K562 (cell line): ENCODE measurements around the gene BET1L. TPM values are rescaled to one million over a fixed set of nuclear protein-coding genes. Genes with fewer than 3 reads are reported as not detected.

ENCODE experiments used
- CHAMP1 ChIP-seq: fragments of 450-650 bp; IDR thresholded peaks from 2 replicates; pipeline ENCODE4 v1.6.1; 2016; ENCODE audit warnings: mild to moderate bottlenecking
- ESRRA ChIP-seq: fragments of 450-650 bp; IDR thresholded peaks from 2 replicates; pipeline ENCODE4 v1.6.1; 2014; ENCODE audit warnings: low read depth, mild to moderate bottlenecking, moderate library complexity, borderline replicate concordance
- RB1 ChIP-seq: fragments of 450-650 bp; IDR thresholded peaks from 2 replicates; pipeline ENCODE4 v1.6.1; 2017; ENCODE audit warnings: low read depth, mild to moderate bottlenecking
- SMARCA5 ChIP-seq: fragments of 450-650 bp; IDR thresholded peaks from 2 replicates; pipeline ENCODE4 v1.6.1; 2016
- SMC3 ChIP-seq: conservative IDR thresholded peaks from 2 replicates; pipeline ENCODE4 v1.6.1; 2011; ENCODE audit warnings: low read depth, low read length, improper control_type of control experiment; ENCODE audit not compliant: insufficient read depth
- SOX6 ChIP-seq: fragments of 450-650 bp; IDR thresholded peaks from 2 replicates; pipeline ENCODE4 v1.6.1; 2014; ENCODE audit warnings: mild to moderate bottlenecking
- TRIM24 ChIP-seq, 2 experiments: fragments of 450-650 bp; IDR thresholded peaks; 2 replicates each; pipeline ENCODE4 v1.6.1; 2016
- VEZF1 ChIP-seq: fragments of 200-800 bp; sonication (Bioruptor generic); IDR thresholded peaks from 2 replicates; pipeline ENCODE4 v1.6.1; 2017; ENCODE audit warnings: missing genetic modification characterization, missing compliant biosample characterization
- ZFP36 ChIP-seq: fragments of 150-350 bp; IDR thresholded peaks from 2 replicates; pipeline ENCODE4 v1.6.1; 2018; ENCODE audit warnings: low read length, low read depth; ENCODE audit not compliant: partially characterized antibody
- ZHX1 ChIP-seq: fragments of 150-350 bp; conservative IDR thresholded peaks from 2 replicates; pipeline ENCODE4 v1.6.1; 2014; ENCODE audit warnings: low read length
- ZNF134 ChIP-seq: fragments of 250-450 bp; sonication (Bioruptor Pico); conservative IDR thresholded peaks from 2 replicates; pipeline ENCODE4 v1.4.0; 2020
- polyA plus RNA-seq, 8 experiments: library from polyadenylated mRNA; depleted of rRNA in 4 of 8; stranded (reverse) in 5 of 8; unstranded in 3 of 8; fragments of >200 nt; fragmentation: Nextera tagmentation in 2 of 8; fragmentation: Illumina TruSeq in 1 of 8; extraction: Ambion mirVana in 2 of 8; extraction: Trizol in 1 of 8; gene quantifications; 2 replicates each; pipeline versions ENCODE4 v1.2.1 to v1.2.3, GENCODE V29; 2011 to 2014; ENCODE audit warnings: inconsistent platforms in 1 of 8, missing spikeins in 1 of 8
- total RNA-seq, 7 experiments: library from RNA; depleted of rRNA in 6 of 7; stranded (reverse); fragments of >200 nt in 6 of 7; fragmentation: Illumina TruSeq in 2 of 7; extraction: Trizol in 2 of 7; gene quantifications; 2 replicates each; pipeline versions ENCODE4 v1.2.1 to v1.2.3, GENCODE V29; 2011 to 2021; ENCODE audit warnings: low replicate concordance in 1 of 7
- TF ChIP-seq, protein P1 (sequence below), 2 experiments: fragments of 450-650 bp; formaldehyde crosslinking in 1 of 2; IDR thresholded peaks; 2 replicates each; pipeline versions ENCODE4 v1.4.0 to v1.6.1; 2014 to 2020; ENCODE audit warnings: mild to moderate bottlenecking in 2 of 2, borderline replicate concordance in 1 of 2, low read depth in 1 of 2

The BET1L gene
- total and polyA plus RNA-seq, 9 of the 15 experiments (the other 6 are each of a cell fraction or from before 2014, with no cell fraction given) = 9.9 to 69.1 (median 19.9) TPM

GRCh38 chr11:250740-251299 is 43.6 kb upstream of the BET1L start (continued):
- TF ChIP-seq, protein P1, sequence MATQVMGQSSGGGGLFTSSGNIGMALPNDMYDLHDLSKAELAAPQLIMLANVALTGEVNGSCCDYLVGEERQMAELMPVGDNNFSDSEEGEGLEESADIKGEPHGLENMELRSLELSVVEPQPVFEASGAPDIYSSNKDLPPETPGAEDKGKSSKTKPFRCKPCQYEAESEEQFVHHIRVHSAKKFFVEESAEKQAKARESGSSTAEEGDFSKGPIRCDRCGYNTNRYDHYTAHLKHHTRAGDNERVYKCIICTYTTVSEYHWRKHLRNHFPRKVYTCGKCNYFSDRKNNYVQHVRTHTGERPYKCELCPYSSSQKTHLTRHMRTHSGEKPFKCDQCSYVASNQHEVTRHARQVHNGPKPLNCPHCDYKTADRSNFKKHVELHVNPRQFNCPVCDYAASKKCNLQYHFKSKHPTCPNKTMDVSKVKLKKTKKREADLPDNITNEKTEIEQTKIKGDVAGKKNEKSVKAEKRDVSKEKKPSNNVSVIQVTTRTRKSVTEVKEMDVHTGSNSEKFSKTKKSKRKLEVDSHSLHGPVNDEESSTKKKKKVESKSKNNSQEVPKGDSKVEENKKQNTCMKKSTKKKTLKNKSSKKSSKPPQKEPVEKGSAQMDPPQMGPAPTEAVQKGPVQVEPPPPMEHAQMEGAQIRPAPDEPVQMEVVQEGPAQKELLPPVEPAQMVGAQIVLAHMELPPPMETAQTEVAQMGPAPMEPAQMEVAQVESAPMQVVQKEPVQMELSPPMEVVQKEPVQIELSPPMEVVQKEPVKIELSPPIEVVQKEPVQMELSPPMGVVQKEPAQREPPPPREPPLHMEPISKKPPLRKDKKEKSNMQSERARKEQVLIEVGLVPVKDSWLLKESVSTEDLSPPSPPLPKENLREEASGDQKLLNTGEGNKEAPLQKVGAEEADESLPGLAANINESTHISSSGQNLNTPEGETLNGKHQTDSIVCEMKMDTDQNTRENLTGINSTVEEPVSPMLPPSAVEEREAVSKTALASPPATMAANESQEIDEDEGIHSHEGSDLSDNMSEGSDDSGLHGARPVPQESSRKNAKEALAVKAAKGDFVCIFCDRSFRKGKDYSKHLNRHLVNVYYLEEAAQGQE (IDR thresholded peaks at IDR 0.05; ENCODE audit: borderline replicate concordance) = peak; percentile 72
- TF ChIP-seq, protein P1 (CRISPR knock-in tag; IDR thresholded peaks at IDR 0.05; ENCODE audit: low read depth) = no peak
- peak; percentile 46; the same call in 1 of the 2 replicates for TF ChIP-seq ESRRA
- 0 out of 2 replicates have a peak, but pooled peaks have one; percentile 32 for TF ChIP-seq ZHX1
- TF ChIP-seq ZFP36 = peak; percentile 21
- TF ChIP-seq VEZF1 = 0 out of 2 replicates have a peak, but pooled peaks have one; percentile 5
- TF ChIP-seq TRIM24 (IDR thresholded peaks at IDR 0.05) = no peak
- TF ChIP-seq ZNF134 (CRISPR knock-in tag) = no peak
- TF ChIP-seq SMC3 = peak; percentile 76
- TF ChIP-seq SOX6 = no peak
- no peak for TF ChIP-seq CHAMP1
- TF ChIP-seq RB1 = peak; percentile 47; the same call in 1 of the 2 replicates
- 0 out of 2 replicates have a peak, but pooled peaks have one; percentile 20 for TF ChIP-seq SMARCA5
